Neural cell (in vitro differentiated cells): ENCODE results near the gene CLCN4. TPM values are rescaled to one million over a fixed set of nuclear protein-coding genes. Genes with fewer than 3 reads are reported as not detected.

ENCODE experiments used
- H2AFZ ChIP-seq: fragments of 200-600, 300-800 bp; sonication (generic), shearing (Covaris generic); 2 replicates; pipeline ENCODE4 v1.6.0; 2014; ENCODE audit warnings: low read depth, mild to moderate bottlenecking, antibody characterized with exemption, low read length, moderate library complexity
- H3F3A ChIP-seq: fragments of 200-600 bp; shearing (Covaris generic); 2 replicates; pipeline ENCODE4 v1.6.1; 2016; ENCODE audit warnings: mild to moderate bottlenecking, moderate library complexity, mixed read lengths, antibody characterized with exemption, low read length; ENCODE audit not compliant: insufficient read depth, poor library complexity, severe bottlenecking
- H3K27ac ChIP-seq: fragments of 200-600, 300-800 bp; sonication (generic), shearing (Covaris generic); 2 replicates; pipeline ENCODE4 v1.5.1; 2014; ENCODE audit warnings: mild to moderate bottlenecking, low read length, moderate library complexity
- H3K27me3 ChIP-seq: fragments of 300-800, 200-600 bp; sonication (generic), shearing (Covaris generic); 2 replicates; pipeline ENCODE4 v1.6.0; 2014; ENCODE audit warnings: mild to moderate bottlenecking, low read depth, low read length, moderate library complexity; ENCODE audit not compliant: insufficient read depth
- H3K36me3 ChIP-seq: fragments of 300-800, 200-600 bp; sonication (generic), shearing (Covaris generic); 2 replicates; pipeline ENCODE4 v1.5.1; 2014; ENCODE audit warnings: mild to moderate bottlenecking, antibody characterized with exemption, low read length, moderate library complexity; ENCODE audit not compliant: insufficient read depth
- H3K4me2 ChIP-seq: fragments of 300-800, 200-600 bp; sonication (generic), shearing (Covaris generic); 2 replicates; pipeline ENCODE4 v1.6.0; 2014; ENCODE audit warnings: mild to moderate bottlenecking, low read length
- H3K4me3 ChIP-seq: fragments of 300-800, 200-600 bp; sonication (generic), shearing (Covaris generic); 2 replicates; pipeline ENCODE4 v1.5.1; 2014; ENCODE audit warnings: mild to moderate bottlenecking, low read length, moderate library complexity
- H3K79me2 ChIP-seq: fragments of 200-600 bp; shearing (Covaris generic); replicated peaks from 2 replicates; pipeline ENCODE4 v1.6.0; 2014; ENCODE audit warnings: mild to moderate bottlenecking, low read length, moderate library complexity; ENCODE audit not compliant: insufficient read depth
- H3K9ac ChIP-seq: fragments of 300-800, 200-600 bp; sonication (generic), shearing (Covaris generic); 2 replicates; pipeline ENCODE4 v1.6.1; 2016; ENCODE audit warnings: mild to moderate bottlenecking, low read length, mixed read lengths
- H3K9me2 ChIP-seq: fragments of 200-600 bp; shearing (Covaris generic); 2 replicates; pipeline ENCODE4 v1.6.1; 2016; ENCODE audit warnings: mild to moderate bottlenecking, low read length, mixed read lengths; ENCODE audit not compliant: insufficient read depth
- H3K9me3 ChIP-seq: fragments of 200-600, 300-800 bp; sonication (generic), shearing (Covaris generic); 2 replicates; pipeline ENCODE4 v1.6.1; 2016; ENCODE audit warnings: mild to moderate bottlenecking, mixed run types, low read length, moderate library complexity, mixed read lengths
- H4K20me1 ChIP-seq: fragments of 200-600 bp; shearing (Covaris generic); 2 replicates; pipeline ENCODE4 v1.6.1; 2016; ENCODE audit warnings: mild to moderate bottlenecking, mixed run types; ENCODE audit not compliant: insufficient read depth
- CTCF ChIP-seq: fragments of 450-650 bp; IDR thresholded peaks from 2 replicates; pipeline ENCODE4 v1.5.1; 2014; ENCODE audit warnings: antibody characterized with exemption, mild to moderate bottlenecking, moderate library complexity; ENCODE audit not compliant: poor library complexity, severe bottlenecking
- EP300 ChIP-seq: fragments of 450-650 bp; conservative IDR thresholded peaks from 2 replicates; pipeline ENCODE4 v1.6.1; 2014; ENCODE audit warnings: antibody characterized with exemption, mild to moderate bottlenecking, moderate library complexity; ENCODE audit not compliant: poor library complexity, severe bottlenecking
- EZH2 ChIP-seq: fragments of 200-600, 300-800 bp; shearing (Covaris generic), sonication (generic); IDR thresholded peaks from 2 replicates; pipeline ENCODE4 v1.6.1; 2014; ENCODE audit warnings: antibody characterized with exemption, low read length, borderline replicate concordance, mild to moderate bottlenecking; ENCODE audit not compliant: insufficient read depth, poor library complexity, severe bottlenecking
- MXI1 ChIP-seq: fragments of 450-650 bp; conservative IDR thresholded peaks from 2 replicates; pipeline ENCODE4 v1.6.1; 2014; ENCODE audit warnings: antibody characterized with exemption, mild to moderate bottlenecking; ENCODE audit not compliant: poor library complexity, severe bottlenecking
- POLR2AphosphoS5 ChIP-seq: IDR thresholded peaks from 2 replicates; pipeline ENCODE4 v1.6.1; 2012
- RAD21 ChIP-seq: fragments of 450-650 bp; conservative IDR thresholded peaks from 2 replicates; pipeline ENCODE4 v1.6.1; 2014; ENCODE audit warnings: antibody characterized with exemption, mild to moderate bottlenecking, moderate library complexity
- SMC3 ChIP-seq: fragments of 450-650 bp; conservative IDR thresholded peaks from 2 replicates; pipeline ENCODE4 v1.6.1; 2014; ENCODE audit warnings: antibody characterized with exemption, mild to moderate bottlenecking, moderate library complexity; ENCODE audit not compliant: poor library complexity
- TAF1 ChIP-seq: IDR thresholded peaks from 2 replicates; pipeline ENCODE4 v1.6.1; 2012; ENCODE audit warnings: low read depth
- polyA plus RNA-seq: library from polyadenylated mRNA; depleted of rRNA; stranded (reverse); fragments of >200 nt; gene quantifications from 2 replicates; pipeline ENCODE4 v1.2.3, GENCODE V29; 2014
- TF ChIP-seq, protein P1 (sequence below): IDR thresholded peaks from 2 replicates; pipeline ENCODE4 v1.6.1; 2012; ENCODE audit warnings: borderline replicate concordance

The CLCN4 gene
- polyA plus RNA-seq, 1 donor from 2014 or later: 21.4 TPM

GRCh38 chrX:10107483-10107882 lies 49.3 kb upstream of the CLCN4 start:
- H4K20me1 ChIP-seq: no peaks in the 10 kb centered on the region
- no peaks in the 10 kb centered on the region for H3K36me3 ChIP-seq
- H3K4me3 ChIP-seq: no peak overlapping the region
- no peaks in the 10 kb centered on the region for H3F3A ChIP-seq
- no peaks in the 10 kb centered on the region for H3K9me3 ChIP-seq
- no peak overlapping the region for H3K27ac ChIP-seq
- H3K9ac ChIP-seq: no peak overlapping the region
- H3K4me2 ChIP-seq: no peak overlapping the region
- no peaks in the 10 kb centered on the region for H3K9me2 ChIP-seq
- no peaks in the 10 kb centered on the region for H3K79me2 ChIP-seq
- no peak overlapping the region for H2AFZ ChIP-seq
- TF ChIP-seq POLR2AphosphoS5 (no peak), TAF1 (no peak), CTCF (no peak), MXI1 (no peak), EZH2 (no peak), RAD21 (no peak), SMC3 (no peak), EP300 (no peak)
- TF ChIP-seq, protein P1, sequence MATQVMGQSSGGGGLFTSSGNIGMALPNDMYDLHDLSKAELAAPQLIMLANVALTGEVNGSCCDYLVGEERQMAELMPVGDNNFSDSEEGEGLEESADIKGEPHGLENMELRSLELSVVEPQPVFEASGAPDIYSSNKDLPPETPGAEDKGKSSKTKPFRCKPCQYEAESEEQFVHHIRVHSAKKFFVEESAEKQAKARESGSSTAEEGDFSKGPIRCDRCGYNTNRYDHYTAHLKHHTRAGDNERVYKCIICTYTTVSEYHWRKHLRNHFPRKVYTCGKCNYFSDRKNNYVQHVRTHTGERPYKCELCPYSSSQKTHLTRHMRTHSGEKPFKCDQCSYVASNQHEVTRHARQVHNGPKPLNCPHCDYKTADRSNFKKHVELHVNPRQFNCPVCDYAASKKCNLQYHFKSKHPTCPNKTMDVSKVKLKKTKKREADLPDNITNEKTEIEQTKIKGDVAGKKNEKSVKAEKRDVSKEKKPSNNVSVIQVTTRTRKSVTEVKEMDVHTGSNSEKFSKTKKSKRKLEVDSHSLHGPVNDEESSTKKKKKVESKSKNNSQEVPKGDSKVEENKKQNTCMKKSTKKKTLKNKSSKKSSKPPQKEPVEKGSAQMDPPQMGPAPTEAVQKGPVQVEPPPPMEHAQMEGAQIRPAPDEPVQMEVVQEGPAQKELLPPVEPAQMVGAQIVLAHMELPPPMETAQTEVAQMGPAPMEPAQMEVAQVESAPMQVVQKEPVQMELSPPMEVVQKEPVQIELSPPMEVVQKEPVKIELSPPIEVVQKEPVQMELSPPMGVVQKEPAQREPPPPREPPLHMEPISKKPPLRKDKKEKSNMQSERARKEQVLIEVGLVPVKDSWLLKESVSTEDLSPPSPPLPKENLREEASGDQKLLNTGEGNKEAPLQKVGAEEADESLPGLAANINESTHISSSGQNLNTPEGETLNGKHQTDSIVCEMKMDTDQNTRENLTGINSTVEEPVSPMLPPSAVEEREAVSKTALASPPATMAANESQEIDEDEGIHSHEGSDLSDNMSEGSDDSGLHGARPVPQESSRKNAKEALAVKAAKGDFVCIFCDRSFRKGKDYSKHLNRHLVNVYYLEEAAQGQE: no peak
- H3K27me3 ChIP-seq: no peaks in the 10 kb centered on the region

DNA sequence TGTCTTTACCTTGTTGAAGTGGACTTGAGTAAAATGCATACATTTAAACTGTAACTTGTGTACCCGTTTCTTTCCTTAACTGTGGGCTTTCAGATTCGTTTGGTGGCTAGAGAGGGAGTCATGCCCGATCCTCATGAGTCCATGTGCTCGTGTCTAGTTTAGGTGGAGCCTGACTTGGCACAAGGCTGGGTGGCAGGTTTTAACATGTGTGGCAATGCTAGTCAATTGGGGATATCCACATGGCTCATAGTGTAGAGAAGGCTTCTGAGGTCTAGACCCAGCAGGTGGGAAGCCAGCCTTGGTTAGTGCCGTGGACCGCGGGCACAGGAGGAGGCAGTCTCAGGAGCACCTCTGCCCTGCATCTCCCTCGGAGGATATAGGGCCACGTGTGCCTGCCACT lies 48.5 kb upstream of the CLCN4 start:
- Histone ChIP-seq H3K4me3 (no peak overlapping the region), H2AFZ (no peak overlapping the region), H3K36me3 (no peaks in the 10 kb centered on the region), H3K9ac (no peak overlapping the region), H3K27me3 (no peaks in the 10 kb centered on the region), H3F3A (no peaks in the 10 kb centered on the region), H3K27ac (no peak overlapping the region), H3K4me2 (no peak overlapping the region), H3K9me2 (no peaks in the 10 kb centered on the region), H3K79me2 (no peaks in the 10 kb centered on the region), H4K20me1 (no peaks in the 10 kb centered on the region), H3K9me3 (no peaks in the 10 kb centered on the region)
- TF ChIP-seq, protein P1: no peak
- TF ChIP-seq MXI1 (no peak), SMC3 (no peak)
